GM18951 (cell line): ENCODE measurements around the gene ZNF222.
A peak's percentile ranks its signal among the peaks of the same experiment; 100 is the strongest.

Source experiments
- POLR2A ChIP-seq: IDR thresholded peaks from 4 replicates; pipeline ENCODE4 v1.6.1; 2011; ENCODE audit warnings: mild to moderate bottlenecking; ENCODE audit not compliant: insufficient read length, insufficient read depth; ENCODE audit errors: extremely low read depth
- in situ Hi-C: fragments of 300-500 bp; cut with MboI; formaldehyde crosslinking; loops from one replicate; pipeline ENCODE4 v1.12.0; 2022; ENCODE audit warnings: low sequenced_read_pairs, mixed read lengths, inconsistent platforms; ENCODE audit not compliant: unreplicated experiment

The ZNF222 gene

DNA sequence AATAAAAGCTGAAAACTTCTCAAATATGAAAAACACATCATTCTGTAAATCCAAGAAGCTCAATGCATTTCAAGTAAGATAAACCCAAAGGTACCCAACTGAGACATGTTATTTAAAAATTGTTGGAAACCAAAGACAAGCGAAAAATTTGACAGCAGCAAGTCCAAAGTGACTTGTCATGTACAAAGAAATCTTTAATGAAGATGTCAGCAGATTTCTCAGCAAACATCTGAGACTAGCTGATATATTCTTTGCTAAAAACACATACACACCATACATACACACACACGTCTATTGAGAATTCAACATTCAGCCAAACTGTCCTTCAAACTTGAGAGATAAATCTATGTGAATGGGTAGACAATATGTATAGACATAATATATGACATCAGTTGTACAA lies 5.7 kb upstream of the ZNF222 start:
- no peak for TF ChIP-seq POLR2A
- in situ Hi-C loops = no loop called here

DNA sequence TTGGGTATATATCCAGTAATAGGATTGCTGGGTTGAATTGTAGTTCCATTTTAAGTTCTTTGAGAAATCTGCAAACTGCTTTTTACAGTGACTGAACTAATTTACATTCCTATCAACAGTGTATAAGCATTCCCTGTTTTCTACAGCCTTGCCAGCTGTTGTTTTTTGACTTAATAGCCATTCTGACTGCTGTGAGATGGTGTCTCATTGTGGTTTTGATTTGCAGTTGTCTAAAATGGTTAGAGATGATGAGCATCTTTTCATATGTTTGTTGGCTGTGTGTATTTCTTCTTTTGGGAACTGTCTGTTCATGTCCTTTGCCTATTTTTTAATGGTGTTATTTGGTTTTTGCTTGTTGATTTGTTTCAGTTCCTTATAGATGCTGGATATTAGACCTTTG lies 4.0 kb upstream of the ZNF222 start:
- in situ Hi-C loops = no loop called here
- TF ChIP-seq POLR2A = no peak

DNA sequence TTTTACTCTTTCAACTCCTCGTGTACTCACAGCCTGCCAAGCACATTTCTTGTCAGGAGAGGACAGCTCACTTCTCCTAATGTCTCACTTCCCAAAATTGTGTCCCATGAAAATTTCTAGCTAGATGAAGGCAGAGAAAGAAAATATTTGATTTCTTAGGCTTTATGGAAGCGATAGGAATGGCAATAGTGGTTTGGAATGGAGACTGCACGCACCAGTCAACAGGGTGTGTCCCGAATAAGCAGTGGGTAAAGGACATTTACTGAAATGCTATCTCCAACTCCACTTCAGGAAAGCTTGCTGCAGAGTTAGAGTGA lies 321 bp upstream of the ZNF222 start:
- no peak for TF ChIP-seq POLR2A
- in situ Hi-C loops = no loop called here

DNA sequence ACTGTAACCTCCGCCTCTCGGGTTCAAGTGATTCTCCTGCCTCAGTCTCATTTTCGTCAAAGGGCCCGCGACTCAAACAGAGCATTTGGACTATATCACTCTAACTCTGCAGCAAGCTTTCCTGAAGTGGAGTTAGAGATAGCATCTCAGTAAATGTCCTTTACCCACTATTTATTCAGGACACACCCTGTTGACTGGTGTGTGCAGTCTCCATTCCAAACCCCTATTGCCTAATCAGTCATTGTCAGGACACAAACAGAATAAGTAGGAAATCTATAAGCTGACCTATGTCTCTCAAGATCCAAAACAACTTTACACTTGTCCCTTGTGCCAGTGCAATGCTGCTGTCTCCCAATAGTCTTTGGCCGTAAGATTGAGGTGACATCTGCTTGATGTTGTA lies 1.4 kb downstream of the ZNF222 start:
- TF ChIP-seq POLR2A = no peak
- in situ Hi-C loops = no loop called here

DNA sequence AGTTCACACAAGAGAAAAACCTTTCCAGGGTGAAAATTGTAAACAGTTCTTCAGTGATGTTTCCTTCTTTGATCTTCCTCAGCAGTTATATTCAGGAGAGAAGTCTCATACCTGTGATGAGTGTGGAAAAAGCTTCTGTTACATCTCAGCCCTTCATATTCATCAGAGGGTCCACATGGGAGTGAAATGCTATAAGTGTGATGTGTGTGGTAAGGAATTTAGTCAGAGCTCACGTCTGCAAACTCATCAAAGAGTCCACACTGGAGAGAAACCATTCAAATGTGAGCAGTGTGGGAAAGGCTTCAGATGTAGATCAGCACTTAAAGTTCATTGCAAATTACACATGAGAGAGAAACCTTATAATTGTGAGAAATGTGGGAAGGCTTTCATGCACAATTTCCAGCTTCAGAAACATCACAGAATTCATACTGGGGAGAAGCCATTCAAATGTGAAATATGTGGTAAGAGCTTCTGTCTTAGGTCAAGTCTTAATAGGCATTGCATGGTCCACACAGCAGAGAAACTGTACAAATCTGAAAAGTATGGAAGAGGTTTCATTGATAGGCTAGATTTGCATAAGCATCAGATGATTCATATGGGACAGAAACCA lies 6.9 kb downstream of the ZNF222 start:
- in situ Hi-C loops = no loop called here
- no peak for TF ChIP-seq POLR2A

DNA sequence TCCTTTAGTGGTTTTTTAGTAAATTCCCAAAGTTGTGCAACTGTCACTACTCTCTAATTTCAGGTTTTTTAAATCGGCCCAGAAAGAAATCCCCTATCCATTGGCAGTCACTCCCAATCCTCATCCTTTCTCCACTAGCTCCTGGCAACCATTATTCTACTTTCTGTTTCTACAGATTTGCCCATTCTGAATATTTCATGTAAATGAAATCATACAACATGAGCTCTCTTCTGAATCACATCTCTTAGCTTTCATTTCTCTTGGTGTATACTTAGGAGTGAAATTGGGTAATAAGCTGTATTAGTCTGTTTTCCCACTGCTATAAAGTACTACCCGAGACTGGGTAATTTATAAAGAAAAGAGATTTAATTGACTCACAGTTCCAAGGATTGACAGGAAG lies 17.0 kb downstream of the ZNF222 start:
- in situ Hi-C loops = no loop called here
- TF ChIP-seq POLR2A = no peak

DNA sequence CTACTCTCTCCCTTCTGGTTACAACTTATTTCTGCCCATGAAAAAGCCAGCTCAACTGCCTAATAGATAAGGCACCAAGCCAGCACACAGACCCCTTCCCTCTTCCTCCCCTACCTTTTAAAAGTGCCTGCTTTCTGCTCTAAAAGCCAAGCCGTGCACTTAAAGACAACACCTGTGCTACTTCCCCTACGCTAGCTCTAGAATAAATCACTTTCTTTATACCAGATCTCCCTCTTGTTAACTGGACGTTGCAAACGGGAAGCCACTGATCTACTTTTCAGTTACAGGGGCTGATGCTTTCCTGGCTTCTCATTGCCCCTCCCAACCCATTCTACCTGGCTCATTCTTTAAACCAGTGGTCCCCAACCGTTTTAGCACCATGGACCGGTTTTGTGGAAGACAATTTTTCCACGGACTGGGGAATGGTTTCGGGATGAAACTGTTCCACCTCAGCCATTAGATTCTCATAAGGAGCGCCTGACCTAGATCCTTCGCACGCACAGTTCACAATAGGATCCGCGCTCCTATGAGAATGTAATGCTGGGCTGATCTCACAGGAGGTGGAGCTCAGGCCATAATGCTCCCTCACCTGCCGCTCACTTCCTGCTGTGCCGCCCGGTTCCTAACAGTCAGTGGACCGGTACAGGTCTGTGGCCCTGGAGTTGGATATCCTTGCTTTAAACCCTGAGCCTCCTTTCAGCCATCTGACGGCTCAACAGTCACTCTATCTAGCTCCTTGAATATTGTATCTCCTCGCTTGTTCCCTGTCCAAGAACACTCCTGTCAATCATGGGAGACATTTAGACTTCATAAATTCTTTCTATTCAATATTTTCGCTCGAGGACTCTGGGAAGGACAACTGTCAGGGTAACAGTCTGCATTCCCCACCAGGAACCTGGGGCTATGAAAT lies 25.8 kb downstream of the ZNF222 start:
- no peak for TF ChIP-seq POLR2A
- in situ Hi-C loops = no loop called here

DNA sequence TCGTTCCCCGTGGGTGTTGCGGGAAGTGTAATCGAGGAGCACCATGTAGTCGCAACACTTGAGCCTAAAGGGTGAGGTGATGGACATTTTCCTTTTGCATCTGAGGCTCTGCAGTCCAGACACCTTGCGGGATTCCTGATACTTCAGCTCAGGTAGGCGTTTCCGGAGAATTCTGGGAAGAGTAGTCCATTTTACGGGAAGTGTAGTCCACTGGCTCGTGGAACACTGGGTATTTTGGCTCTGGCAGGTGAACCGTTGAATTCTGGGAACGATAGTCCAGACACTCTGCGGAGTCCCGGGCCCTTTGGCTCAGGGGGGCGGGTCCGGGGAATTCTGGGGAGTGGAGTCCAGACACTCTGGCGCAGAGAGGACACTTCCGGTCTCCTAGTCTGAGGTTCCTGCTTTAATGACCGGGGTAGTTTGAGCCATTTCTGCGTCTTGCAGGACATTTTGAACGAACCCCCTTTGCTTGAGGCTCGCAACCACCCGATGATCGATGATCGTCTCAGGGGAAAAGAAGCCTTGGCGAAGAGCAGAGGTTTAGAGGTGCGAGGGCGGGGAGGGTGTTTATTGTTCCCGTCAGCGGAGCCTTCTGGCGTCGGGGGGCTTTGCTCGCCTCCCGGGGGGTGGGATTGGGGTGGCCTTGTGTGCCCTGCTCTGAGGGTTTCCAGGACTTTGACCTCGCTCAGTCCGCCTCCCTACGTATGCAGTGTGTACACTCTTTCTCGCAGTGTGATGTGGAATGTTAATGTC lies 26.6 kb downstream of the ZNF222 start, which contains the start of gene ZNF223:
Gene ZNF223 (plus strand): TSS at position 387 of the 753 bp plus-strand sequence. CDS start 3,141 bp downstream, outside the sequence.
- in situ Hi-C loops = no loop called here
- TF ChIP-seq POLR2A = peak; percentile 50

DNA sequence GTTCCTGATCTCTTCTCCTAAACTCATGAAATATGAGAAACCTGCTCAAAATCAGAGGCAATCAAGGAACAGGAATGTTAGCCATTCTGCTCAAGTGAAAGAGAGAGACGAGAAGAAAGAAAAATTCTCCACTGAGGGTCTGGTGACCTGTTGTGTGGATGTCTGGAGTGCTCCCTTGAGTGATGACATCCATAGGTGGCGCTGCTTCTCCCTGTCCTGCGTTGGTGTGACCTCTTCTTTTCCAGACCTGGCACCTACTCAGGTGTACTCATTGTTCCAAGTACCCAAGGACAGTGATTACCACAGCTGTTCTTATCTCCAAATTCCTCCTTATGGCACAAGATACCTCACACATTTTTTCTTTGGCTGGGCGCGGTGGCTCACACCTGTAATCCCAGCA lies 30.7 kb downstream of the ZNF222 start:
- no peak for TF ChIP-seq POLR2A
- in situ Hi-C loops = no loop called here

DNA sequence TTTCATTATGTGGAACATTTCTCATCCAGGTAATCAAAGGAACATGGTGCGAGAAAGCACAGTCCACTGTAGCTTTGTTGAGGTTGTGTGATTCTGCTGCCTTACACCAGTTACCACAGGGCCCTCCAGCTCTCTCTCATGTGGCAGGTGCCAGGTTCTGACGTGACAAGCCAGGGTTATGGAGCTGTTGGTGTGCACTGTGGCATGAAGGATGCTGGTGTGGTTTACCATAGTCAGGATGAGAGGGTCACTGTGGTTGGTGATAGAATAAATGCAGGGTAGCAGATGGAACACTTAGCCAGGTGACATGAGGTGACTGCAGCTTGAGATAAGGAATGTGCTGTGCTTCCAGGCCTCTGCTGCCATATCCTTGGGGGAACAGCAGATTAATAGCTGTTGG lies 34.0 kb downstream of the ZNF222 start:
- in situ Hi-C loops = no loop called here

DNA sequence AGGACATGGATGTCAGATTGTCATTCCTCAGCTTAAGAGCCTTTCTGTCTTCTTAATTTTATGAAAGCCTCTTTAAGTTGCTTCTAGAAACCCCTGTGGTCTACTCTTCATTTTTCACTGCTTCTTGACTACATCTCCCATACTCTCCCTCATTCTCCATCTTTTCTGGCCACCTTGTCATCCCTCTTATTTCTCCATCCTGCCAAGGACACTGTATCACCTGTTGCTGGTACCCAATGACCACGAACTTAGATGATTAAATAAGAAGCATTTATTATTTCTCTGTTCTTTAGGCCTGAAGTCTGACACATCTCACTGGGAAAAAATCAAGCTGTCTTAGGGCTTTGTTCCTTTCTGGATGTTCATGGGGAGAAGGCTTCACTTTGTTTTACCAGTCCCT lies 35.9 kb downstream of the ZNF222 start:
- in situ Hi-C loops = no loop called here
- no peak for TF ChIP-seq POLR2A

More for the DNA sequence above, 34.0 kb downstream of the ZNF222 start:
- TF ChIP-seq POLR2A = no peak

DNA sequence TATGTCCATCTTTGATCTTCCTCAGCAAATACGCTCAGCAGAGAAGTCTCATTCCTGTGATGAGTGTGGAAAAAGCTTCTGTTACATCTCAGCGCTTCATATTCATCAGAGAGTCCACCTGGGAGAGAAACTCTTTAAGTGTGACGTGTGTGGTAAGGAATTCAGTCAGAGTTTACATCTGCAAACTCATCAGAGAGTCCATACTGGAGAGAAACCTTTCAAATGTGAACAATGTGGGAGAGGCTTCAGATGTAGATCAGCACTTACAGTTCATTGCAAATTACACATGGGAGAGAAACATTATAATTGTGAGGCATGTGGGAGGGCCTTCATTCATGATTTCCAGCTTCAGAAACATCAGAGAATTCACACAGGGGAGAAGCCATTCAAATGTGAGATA lies 41.1 kb downstream of the ZNF222 start:
- TF ChIP-seq POLR2A = no peak
- in situ Hi-C loops = no loop called here

DNA sequence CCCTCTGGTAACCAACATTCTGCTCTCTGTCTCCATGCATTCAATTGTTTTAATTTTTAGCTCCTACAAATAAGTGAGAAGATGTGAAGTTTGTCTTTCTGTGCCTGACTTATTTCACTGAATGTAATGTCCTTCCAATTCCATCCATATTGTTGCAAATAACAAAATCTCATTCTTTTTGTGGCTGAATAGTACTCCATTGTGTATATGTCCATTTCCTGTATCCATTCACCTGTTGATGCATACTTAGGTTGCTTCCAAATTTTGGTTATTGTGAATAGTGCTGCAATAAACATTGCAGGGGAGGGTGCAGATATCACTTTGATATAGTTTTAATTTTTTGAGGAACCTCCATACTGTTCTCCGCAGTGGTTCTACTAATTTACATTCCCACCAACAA lies 44.2 kb downstream of the ZNF222 start:
- in situ Hi-C loops = no loop called here
- TF ChIP-seq POLR2A = no peak
